OCI-LY7 (cell line): ENCODE results near the gene AURKAIP1.

ENCODE experiments used
- CTCF ChIP-seq: fragments of 200-600 bp; sonication (generic); conservative IDR thresholded peaks from 2 replicates; pipeline ENCODE4 v1.5.1; 2014; ENCODE audit warnings: mild to moderate bottlenecking, antibody characterized with exemption, low read length, moderate library complexity, mixed read lengths
- EZH2phosphoT487 ChIP-seq: fragments of 200-600 bp; sonication (generic); IDR thresholded peaks from 2 replicates; pipeline ENCODE4 v1.6.1; 2018; ENCODE audit warnings: low read depth, borderline replicate concordance, mild to moderate bottlenecking, mixed run types, antibody characterized with exemption, low read length, moderate library complexity, mixed read lengths

- TF ChIP-seq CTCF = no peak
- no peak for TF ChIP-seq EZH2phosphoT487
These were observed 43.7 kb downstream of the AURKAIP1 start, which contains the start of gene TAS1R3 for GRCh38 chr1:1331068-1331965.
